Lower lobe of right lung (tissue), 2 donors: Measurements from ENCODE around the gene TMEM247. TPM values are rescaled to one million over a fixed set of nuclear protein-coding genes. Genes with fewer than 3 reads are reported as not detected.

Experiments used
- ATAC-seq, 2 donors: fragments of 200-7000 bp; cut with Tn5 transposase; one replicate each; pipeline ENCODE4 v1.9.1; 2020 to 2022; ENCODE audit warnings: mild to moderate bottlenecking in 2 of 2, moderate library complexity in 2 of 2
- DNase-seq: peaks from one replicate; pipeline ENCODE4 v3.0.0-alpha.2; 2020
- H3K27ac ChIP-seq: fragments of 200-600 bp; one replicate; pipeline ENCODE4 v1.8.0; 2022
- H3K27me3 ChIP-seq: fragments of 200-600 bp; one replicate; pipeline ENCODE4 v1.8.0; 2022; ENCODE audit warnings: low read depth
- H3K36me3 ChIP-seq: fragments of 200-600 bp; one replicate; pipeline ENCODE4 v1.8.0; 2022; ENCODE audit warnings: mild to moderate bottlenecking
- H3K4me1 ChIP-seq: fragments of 200-600 bp; one replicate; pipeline ENCODE4 v1.8.0; 2022
- H3K4me3 ChIP-seq: fragments of 200-600 bp; one replicate; pipeline ENCODE4 v1.8.0; 2022; ENCODE audit warnings: mild to moderate bottlenecking
- H3K9me3 ChIP-seq: fragments of 200-600 bp; one replicate; pipeline ENCODE4 v1.8.0; 2022
- intact Hi-C: fragments of 100-400 bp; cut with DNase I; formaldehyde crosslinking; loops from one replicate; pipeline ENCODE4 v1.11.0; 2022
- total RNA-seq: library from RNA; stranded (reverse); fragmentation: NEBNext Ultra II Directional; extraction: Animal tissue kit (Norgen Biotek cat#: 25700); gene quantifications from one replicate; pipeline ENCODE4 v1.2.1, GENCODE V29; 2021
- TF ChIP-seq, protein P1 (sequence below): fragments of 200-600 bp; IDR thresholded peaks from one replicate; pipeline ENCODE4 v1.8.0; 2022; ENCODE audit warnings: antibody characterized with exemption, mild to moderate bottlenecking
- donor health status: DM: no; HTN: yes; CAD: no; lungs with severe emphysema.

The TMEM247 gene
- total RNA-seq, 1 donor from 2014 or later: not detected

DNA sequence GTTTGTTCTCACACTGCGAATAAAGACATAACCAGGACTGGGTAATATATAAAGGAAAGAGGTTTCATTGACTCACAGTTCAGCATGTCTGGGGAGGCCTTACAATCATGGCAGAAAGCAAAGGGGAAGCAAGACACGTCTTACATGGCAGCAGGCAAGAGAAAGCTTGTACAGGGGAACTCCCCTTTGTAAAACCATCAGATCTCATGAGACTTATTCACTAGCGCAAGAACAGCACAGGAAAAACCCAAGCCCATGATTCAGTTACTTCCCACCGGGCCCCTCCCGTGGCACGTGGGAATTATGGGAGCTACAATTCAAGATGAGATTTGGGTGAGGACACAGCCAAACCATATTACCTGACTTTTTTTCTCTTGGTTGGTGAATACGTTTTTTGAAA is 51.3 kb downstream of the TMEM247 start:
- no peak overlapping the region for H3K27ac ChIP-seq
- intact Hi-C loops: no loop called here
- H3K4me3 ChIP-seq: no peak overlapping the region
- no peaks in the 10 kb centered on the region for H3K27me3 ChIP-seq
- ATAC-seq: no peak
- H3K4me1 ChIP-seq: peaks cover 13% of the 10 kb centered on the region
- no peaks in the 10 kb centered on the region for H3K9me3 ChIP-seq
- TF ChIP-seq, protein P1, sequence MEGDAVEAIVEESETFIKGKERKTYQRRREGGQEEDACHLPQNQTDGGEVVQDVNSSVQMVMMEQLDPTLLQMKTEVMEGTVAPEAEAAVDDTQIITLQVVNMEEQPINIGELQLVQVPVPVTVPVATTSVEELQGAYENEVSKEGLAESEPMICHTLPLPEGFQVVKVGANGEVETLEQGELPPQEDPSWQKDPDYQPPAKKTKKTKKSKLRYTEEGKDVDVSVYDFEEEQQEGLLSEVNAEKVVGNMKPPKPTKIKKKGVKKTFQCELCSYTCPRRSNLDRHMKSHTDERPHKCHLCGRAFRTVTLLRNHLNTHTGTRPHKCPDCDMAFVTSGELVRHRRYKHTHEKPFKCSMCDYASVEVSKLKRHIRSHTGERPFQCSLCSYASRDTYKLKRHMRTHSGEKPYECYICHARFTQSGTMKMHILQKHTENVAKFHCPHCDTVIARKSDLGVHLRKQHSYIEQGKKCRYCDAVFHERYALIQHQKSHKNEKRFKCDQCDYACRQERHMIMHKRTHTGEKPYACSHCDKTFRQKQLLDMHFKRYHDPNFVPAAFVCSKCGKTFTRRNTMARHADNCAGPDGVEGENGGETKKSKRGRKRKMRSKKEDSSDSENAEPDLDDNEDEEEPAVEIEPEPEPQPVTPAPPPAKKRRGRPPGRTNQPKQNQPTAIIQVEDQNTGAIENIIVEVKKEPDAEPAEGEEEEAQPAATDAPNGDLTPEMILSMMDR: no peak
- H3K36me3 ChIP-seq: no peaks in the 10 kb centered on the region
- DNase-seq: no peak

- TF ChIP-seq, protein P1: no peak
- Histone ChIP-seq H3K36me3 (no peaks in the 10 kb centered on the region), H3K27ac (no peak overlapping the region), H3K9me3 (no peaks in the 10 kb centered on the region), H3K27me3 (no peaks in the 10 kb centered on the region), H3K4me1 (peaks cover 21% of the 10 kb centered on the region), H3K4me3 (no peak overlapping the region)
- ATAC-seq: no peak
- no peak for DNase-seq
- intact Hi-C loops: no loop called here
Observed at GRCh38 chr2:46531863-46532262, 52.5 kb downstream of the TMEM247 start.

Other genes starting within 250 kb of the TMEM247 start
- gene EPAS1, start 182.2 kb upstream of the TMEM247 start, total RNA-seq: 1,419 TPM
- 88.5 TPM for gene RHOQ, start 62.9 kb downstream of the TMEM247 start, total RNA-seq
- 9.5 TPM for gene ATP6V1E2, start 63.0 kb downstream of the TMEM247 start, total RNA-seq
- gene PIGF, start 137.5 kb downstream of the TMEM247 start, total RNA-seq: 17.9 TPM
- gene CRIPT, start 137.7 kb downstream of the TMEM247 start, total RNA-seq: 15.6 TPM
- gene SOCS5, start 219.7 kb downstream of the TMEM247 start, total RNA-seq: 21.4 TPM